PC-3 (cell line): Measurements from ENCODE around the gene CUL2.

ENCODE experiments used
- EZH2 ChIP-seq: fragments of 300-600 bp; sonication (generic); IDR thresholded peaks from one replicate; pipeline ENCODE4 v1.6.1; 2017; ENCODE audit warnings: antibody characterized with exemption, mild to moderate bottlenecking, low read length; ENCODE audit not compliant: unreplicated experiment
- EZH2phosphoT487 ChIP-seq: fragments of 300-600 bp; sonication (generic); IDR thresholded peaks from 2 replicates; pipeline ENCODE4 v1.6.1; 2018; ENCODE audit warnings: mild to moderate bottlenecking, antibody characterized with exemption, low read length, borderline replicate concordance
- TF ChIP-seq, protein P1 (sequence below): fragments of 300-600 bp; sonication (generic); conservative IDR thresholded peaks from 2 replicates; pipeline ENCODE4 v1.5.1; 2017; ENCODE audit warnings: antibody characterized with exemption, low read depth, mild to moderate bottlenecking, low read length

- TF ChIP-seq, protein P1, sequence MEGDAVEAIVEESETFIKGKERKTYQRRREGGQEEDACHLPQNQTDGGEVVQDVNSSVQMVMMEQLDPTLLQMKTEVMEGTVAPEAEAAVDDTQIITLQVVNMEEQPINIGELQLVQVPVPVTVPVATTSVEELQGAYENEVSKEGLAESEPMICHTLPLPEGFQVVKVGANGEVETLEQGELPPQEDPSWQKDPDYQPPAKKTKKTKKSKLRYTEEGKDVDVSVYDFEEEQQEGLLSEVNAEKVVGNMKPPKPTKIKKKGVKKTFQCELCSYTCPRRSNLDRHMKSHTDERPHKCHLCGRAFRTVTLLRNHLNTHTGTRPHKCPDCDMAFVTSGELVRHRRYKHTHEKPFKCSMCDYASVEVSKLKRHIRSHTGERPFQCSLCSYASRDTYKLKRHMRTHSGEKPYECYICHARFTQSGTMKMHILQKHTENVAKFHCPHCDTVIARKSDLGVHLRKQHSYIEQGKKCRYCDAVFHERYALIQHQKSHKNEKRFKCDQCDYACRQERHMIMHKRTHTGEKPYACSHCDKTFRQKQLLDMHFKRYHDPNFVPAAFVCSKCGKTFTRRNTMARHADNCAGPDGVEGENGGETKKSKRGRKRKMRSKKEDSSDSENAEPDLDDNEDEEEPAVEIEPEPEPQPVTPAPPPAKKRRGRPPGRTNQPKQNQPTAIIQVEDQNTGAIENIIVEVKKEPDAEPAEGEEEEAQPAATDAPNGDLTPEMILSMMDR, result no peak
- no peak for TF ChIP-seq EZH2
- TF ChIP-seq EZH2phosphoT487, result no peak
Observed at GRCh38 chr10:34979938-34980337, 110.2 kb downstream of the CUL2 start.
